HTERT RPE-1 (cell line): ENCODE data around the gene CABLES2.
"Not testable (repeated sequence)": the region's sequence is repeated elsewhere in the genome, so short reads cannot be mapped to it uniquely, and the experiment has no call there.

Experiments
- in situ Hi-C: fragments of 300-500 bp; cut with MboI; formaldehyde crosslinking; loops from 4 replicates; pipeline ENCODE4 v1.14.3; 2020; ENCODE audit warnings: low sequenced_read_pairs

Gene CABLES2

DNA sequence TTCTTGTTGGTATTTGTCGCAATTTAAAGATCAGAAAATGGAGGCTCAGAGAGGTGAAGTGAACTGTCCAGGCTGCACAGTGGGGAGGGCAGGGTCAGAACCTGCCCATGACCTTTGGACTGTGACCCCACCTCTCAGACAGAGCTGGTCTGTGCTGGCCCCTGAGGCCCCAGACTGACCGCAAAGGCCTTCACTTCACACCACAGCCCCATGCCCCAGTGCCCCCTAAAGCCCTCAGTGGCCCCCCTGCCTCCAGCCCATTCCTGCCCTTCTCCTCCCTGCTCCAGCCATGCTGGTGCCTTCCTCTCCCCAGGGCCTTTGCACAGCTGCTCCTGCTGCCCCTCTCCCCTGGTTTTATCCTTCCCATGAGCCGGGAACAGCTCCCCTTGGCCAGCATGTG is 29.6 kb upstream of the CABLES2 start:
- in situ Hi-C loops, result no loop called here

GRCh38 chr20:62433658-62434497 is 26.8 kb upstream of the CABLES2 start:
- in situ Hi-C loops, result no loop called here

- in situ Hi-C loops, result no loop called here
Observed at GRCh38 chr20:62430866-62431447, 23.9 kb upstream of the CABLES2 start.

- in situ Hi-C loops, result no loop called here
Observed at GRCh38 chr20:62430311-62430853, 23.3 kb upstream of the CABLES2 start.

DNA sequence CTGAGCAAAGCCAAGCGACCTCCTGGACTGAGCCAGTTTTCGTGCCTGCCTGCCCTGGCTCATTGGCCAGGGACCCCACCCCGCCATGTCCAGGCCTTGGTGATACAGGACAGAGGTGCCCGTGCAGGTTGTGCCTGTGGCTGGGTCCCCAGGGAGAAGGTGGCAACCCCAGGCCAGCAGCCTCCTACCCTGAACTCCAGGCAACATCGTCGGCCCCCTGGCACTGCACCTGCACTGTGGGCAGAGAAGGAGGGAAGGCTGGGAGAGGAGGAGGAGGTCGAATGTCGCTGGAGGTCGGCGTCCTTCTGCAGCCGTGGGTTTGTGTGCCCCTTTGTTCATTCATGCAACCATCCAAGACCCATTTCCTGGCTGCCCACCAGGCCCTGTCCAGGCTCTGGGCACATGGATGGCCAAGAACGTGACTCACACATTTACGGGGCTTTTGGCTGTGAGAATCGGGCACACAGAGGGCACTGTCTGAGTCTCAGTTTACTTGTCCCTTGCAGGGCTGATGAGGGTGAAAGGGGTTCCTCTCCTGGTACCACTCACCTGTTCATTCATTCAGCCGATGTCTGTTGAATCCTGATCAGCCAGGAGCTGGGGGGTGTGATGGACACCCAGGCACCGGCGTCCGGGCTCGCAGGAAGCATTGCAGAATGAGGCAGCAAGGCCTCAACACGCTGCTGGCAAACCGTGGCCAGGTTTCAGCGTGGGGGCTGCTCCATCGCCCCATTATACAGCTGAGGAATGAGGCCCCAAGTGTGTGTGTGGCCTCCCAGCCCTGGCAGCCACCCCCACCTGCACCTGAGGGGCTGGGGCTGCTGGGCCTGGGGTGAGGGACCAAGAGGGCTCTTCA is 22.6 kb upstream of the CABLES2 start:
- in situ Hi-C loops, result no loop called here

- in situ Hi-C loops, result no loop called here
Observed at GRCh38 chr20:62428396-62429295, 21.6 kb upstream of the CABLES2 start.

GRCh38 chr20:62428002-62428372 is 20.9 kb upstream of the CABLES2 start:
- in situ Hi-C loops, result no loop called here

DNA sequence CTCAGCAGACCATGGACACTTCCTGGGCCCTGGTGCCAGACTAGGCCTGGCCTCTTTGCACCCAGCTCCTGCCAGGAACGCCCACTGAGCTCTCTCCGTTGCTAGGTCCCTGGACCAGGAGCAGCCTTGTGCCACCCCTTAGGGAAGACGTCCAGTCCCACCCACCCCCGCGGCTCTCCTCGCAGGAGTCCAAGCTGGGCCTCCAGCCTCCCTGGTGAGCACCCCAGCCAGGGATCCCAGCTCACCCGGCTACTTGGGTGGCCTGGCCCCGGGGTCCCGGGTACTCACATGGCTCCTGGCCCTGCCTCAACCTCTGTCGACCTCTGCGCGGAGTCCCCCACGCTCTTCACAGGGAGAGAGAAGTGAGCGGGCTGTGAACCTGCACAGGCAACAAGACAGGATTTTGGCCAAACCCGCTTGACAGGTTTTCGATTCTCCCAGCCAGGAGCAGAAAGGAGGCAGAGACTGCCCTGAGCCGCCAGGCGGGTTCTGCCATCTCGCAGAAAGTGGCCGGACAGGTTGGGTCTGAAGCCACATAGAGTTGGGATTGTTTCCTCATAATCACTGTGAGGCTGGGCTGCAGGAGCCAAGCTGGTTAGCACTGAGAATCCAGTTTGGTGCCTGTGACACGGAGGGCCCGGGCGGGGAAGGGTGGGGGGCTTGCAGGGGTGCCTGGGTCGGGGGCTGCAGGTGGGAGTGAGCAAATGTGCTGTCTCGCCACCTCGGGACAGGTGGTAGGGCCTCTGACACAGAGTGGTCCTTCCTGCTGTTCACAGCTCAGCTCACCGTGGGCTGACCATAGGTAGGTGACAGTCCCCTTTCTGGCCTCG is 20.3 kb upstream of the CABLES2 start, which contains the start of gene RBBP8NL:
Gene RBBP8NL (minus strand): TSS at position 368 of the 830 bp plus-strand sequence. CDS start 7,892 bp downstream, outside the sequence.
- in situ Hi-C loops, result no loop called here

DNA sequence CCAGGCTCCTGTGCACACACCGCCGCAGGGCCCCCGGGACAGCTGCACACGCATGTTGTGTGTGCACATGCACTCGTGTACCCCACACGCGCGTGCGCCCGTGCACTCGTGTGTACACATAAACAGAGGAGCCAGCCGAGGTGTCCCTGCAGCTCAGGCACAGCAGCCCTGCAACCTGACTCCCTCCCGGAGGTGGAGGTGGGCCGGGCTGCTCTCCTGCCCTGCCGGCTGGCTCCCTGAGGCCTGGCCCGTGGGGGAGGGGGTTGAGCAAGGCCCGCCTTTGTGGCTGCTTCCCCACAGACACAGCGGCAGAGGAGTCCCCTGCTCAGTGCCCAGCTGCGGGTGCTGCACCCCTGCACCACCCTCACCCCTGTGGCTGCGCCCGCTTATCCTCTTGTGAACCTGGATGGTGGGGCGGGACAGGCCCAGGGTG is 19.6 kb upstream of the CABLES2 start:
- in situ Hi-C loops, result no loop called here

- in situ Hi-C loops, result not testable (repeated sequence)
Observed at GRCh38 chr20:62426059-62426348, 18.9 kb upstream of the CABLES2 start.

GRCh38 chr20:62425281-62426058 is 18.4 kb upstream of the CABLES2 start:
- in situ Hi-C loops, result no loop called here

GRCh38 chr20:62424249-62425107 is 17.4 kb upstream of the CABLES2 start:
- in situ Hi-C loops, result no loop called here

DNA sequence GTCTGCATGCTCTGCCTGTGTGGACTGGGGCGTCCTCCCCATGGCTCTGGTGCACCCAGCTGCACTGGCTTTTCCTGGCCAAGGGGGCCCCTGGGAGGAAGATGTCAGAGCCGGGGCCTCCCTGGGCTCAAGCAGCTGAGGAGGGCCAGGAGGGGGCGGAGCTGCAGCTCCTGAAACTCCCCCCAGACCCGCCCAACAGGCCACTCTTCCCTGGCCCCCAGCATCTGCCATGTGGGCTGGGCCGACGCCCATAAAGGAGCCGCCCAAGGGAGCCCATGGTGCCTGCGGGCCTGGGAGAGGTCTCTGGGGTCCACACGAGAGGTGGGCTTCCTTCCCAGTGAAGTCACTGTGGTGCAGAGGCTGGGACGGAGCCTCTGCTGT is 16.2 kb upstream of the CABLES2 start:
- in situ Hi-C loops, result no loop called here

DNA sequence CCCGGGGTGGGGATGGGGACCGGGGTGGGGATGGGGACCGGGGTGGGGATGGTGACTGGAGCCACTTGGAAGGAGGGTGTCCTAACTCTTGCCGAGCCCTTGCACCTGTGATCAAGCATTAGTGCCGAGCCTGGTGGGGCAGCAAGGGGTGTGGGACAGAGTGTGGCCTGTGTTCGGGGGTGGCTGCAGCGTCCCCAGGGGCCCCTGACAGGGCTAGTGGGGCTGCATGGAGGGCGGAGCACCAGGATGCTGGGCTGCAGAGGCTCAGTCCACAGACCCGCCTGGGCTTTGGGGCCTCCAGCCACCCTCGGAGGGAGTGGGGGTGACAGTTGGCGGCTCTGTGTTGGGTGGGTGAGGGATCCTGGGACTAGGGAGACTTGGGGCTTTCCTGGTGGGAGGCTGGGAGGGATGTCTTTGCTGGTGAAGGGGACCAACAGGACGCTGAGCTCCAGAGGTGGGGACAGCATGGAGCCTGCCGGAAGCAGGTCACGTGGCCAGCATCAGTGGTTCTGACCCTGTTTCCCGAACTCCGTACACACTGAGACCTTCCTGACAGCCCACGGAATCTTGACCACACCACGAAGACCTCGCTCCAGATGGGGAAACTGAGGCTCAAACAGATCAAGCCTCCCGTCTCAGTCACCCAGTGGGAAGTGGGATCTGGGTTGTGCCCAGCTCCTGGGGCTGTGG is 15.7 kb upstream of the CABLES2 start:
- in situ Hi-C loops, result no loop called here

GRCh38 chr20:62421716-62421990 is 14.6 kb upstream of the CABLES2 start:
- in situ Hi-C loops, result no loop called here

- in situ Hi-C loops, result no loop called here
Observed at GRCh38 chr20:62420846-62421715, 14.0 kb upstream of the CABLES2 start.

- in situ Hi-C loops, result no loop called here
Observed at GRCh38 chr20:62419759-62420158, 12.7 kb upstream of the CABLES2 start.
